Measurements from ENCODE around the gene WRAP73.

DNA sequence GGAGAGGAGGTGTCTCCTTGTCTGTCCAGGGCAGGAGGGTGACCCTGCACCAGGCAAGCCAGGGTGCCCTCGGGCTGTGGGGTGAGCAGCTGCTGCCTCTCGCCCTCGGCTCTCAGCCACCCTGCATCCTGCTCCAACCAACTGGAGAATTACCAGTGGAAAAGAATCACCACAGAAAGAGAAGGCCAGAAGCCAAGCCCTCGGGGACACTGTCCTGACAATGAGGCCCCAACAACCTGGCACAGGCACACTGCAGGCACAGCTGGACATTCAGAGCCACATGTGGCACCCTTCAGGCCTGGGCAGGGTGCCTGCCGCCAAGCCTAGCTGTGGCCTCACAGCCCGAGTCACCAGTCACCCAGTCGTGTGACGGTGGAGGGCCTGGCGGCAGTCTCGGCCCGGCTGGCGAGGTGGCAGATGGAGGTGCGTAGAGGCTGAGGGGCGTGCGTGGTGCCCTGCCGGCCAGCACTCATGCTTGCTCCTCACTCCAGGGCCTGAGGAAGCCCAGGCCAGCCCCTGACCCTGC is 50.6 kb downstream of the WRAP73 start:
- no peak for TF ChIP-seq CTCF (IDR thresholded peaks at IDR 0.05)
- no peak for TF ChIP-seq POLR2A (IDR thresholded peaks at IDR 0.05)

Data from adrenal gland (tissue), 5 donors.